ENCODE data around the gene TNNT1.
"Not testable (repeated sequence)": the region's sequence is repeated elsewhere in the genome, so short reads cannot be mapped to it uniquely, and the experiment has no call there.

TNNT1 gene

DNA sequence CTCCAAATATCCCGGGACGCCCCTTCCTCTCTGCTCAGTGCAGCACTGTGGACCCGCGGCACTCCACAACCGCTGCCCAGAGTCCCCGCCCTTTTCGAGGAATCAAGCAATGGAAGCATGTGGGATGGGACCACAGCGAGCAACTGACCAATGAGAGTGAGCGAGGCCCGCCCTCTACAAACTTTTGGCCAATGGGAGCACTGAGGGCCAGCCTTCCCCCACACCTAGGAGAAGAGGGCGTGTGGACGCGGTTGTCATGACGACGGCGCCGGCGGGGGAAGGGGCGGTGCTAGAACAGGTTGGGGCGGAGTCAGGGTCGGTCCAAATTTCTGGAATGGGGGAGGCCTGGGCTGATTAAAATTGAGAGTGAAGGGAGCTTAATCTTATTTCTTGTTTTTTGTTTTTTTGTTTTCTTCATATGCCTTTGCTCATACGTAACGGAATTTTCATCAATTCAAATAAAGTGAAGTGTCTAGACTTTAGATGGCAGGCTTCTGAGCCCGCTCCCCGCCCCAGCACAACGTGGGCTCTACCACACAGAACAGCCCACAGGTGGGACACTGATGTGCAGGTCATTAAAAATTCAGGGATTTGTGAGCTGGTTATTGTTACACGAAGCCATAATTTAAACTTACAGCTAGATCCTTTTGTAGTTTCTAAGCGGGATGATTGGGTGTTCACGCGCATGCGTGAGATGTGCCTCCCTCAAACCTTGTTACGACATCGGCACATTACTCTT, 17.7 kb upstream of the TNNT1 start, which contains the start of gene DNAAF3:
Gene DNAAF3, minus strand, starts transcription at position 84 of the 739 bp plus-strand sequence. CDS start 200 bp downstream, outside the sequence.
- DNase-seq, result peak; percentile 97

DNA sequence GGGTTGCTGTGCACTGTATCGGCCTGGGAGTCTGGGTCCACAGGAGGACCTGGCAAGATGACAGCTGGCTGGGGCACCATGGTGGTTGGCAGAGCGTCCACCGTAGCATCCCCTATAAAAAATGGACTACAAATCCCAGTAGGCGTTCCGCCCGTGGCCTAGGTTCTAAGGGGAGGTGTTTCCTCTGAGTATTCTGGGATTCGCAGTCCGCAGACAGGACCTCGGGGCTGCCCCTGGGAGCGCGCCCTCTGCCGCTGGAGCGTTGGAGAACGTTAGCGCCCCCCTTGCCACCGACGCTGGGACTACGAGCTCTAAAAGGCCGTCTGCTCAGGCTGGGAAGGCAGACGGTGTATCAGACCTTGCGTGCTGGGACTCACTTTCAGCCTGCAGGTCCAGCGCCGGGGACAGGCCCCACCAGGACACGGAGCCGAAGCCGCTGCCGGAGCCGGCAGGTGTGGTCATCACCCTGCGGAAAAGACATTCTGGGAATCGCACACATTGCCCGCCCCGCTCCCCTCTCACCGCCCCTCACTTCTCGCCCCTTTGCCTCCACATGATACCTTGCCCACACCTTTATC, 17.0 kb upstream of the TNNT1 start:
- DNase-seq, result peak; percentile 61

DNA sequence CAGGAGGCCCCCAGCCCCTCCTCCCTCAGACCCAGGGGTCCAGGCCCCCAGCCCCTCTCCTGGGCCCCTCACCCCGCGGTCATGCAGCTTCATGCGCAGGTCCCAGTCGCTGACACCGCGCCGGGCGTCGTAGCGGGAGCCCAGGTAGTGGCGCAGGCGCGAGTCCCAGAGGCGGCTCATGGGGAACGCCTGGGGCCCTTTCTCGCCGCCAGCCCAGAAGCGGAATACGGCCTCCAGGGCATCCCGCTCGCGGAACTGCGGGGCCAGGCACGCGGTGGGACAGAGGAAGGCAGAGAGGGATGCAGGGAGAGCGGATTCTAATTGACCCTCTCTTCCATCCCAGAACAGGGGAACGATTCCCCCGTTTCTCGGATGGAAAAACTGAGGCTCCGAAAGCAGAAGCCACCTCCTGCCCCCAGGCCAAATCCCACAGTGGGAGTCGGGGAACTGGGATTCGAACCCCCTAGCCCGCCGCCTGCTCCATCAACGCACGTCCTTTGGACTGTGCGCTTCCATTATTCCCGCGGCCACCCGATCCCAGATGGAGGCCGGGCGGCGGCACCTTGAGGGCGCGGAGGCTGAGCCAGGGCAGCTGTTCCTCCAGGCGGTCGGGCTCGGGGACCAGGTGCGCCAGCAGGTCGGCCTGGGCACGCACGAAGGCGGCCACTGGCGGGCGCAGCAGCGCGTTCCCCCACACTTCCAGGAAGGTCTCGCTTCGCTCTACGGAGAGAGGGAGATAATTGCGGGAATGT, 12.7 kb upstream of the TNNT1 start:
- DNase-seq, result no peak

DNA sequence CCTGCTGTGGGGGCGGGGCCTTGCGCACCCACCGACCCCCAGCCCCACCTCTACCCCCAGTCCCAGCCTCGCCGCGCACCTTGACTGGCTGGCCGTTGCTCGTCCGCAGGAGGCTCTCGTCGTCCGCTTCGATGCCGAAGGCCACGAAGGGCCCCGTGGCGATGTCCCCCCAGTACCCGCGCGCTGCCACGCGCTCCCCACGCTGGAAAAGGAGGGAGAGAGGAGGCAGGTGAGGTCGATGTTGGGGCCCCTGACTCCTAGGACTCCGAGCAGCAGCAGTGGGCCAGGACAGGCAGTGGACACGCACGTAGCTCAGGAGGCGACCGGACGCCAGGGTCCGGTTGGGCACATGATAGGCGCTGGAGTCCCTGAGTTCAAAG, 12.0 kb upstream of the TNNT1 start:
- no peak for DNase-seq

DNA sequence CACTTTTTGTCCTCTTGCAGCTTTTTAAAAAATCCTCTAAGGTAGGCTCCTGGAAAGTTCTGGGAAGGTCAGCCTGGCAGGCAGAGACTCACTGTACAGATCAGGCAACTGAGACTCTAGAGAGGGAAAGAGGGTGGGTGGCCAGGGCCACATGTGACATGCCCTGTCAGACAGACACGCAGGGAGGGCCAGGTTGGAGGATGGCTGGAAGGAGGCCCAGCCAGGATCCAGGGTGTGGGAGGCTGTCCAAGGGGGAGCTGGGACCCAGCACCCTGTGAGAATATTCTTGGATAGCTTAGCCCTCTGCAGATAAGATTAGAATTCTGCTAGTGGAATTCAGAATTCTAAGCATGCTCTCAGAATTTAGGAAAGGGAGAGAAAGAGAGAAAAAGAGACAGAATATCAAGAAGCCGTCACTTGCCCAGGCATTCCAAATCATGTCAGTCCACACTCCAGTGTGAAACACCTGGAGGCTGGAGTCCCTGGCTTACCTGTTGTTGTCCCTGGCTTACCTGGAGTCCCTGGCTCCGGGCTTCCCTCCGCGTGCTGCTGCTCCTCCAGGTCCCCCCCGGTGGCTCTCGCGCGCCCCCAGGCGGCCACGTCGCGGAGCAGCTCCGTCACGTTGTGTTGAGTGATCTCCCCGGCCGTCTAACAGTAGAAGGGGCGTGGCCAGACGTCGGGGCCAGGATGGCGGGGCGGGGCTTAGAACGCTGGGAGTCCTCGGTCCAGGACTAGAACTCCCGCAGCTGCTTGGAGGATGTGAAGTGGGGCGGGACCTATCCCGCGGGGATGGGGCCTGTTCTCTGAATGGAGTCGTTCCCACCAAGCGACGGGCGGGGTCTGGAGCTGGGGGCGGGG, 11.4 kb upstream of the TNNT1 start:
- peak; percentile 72 for DNase-seq

DNA sequence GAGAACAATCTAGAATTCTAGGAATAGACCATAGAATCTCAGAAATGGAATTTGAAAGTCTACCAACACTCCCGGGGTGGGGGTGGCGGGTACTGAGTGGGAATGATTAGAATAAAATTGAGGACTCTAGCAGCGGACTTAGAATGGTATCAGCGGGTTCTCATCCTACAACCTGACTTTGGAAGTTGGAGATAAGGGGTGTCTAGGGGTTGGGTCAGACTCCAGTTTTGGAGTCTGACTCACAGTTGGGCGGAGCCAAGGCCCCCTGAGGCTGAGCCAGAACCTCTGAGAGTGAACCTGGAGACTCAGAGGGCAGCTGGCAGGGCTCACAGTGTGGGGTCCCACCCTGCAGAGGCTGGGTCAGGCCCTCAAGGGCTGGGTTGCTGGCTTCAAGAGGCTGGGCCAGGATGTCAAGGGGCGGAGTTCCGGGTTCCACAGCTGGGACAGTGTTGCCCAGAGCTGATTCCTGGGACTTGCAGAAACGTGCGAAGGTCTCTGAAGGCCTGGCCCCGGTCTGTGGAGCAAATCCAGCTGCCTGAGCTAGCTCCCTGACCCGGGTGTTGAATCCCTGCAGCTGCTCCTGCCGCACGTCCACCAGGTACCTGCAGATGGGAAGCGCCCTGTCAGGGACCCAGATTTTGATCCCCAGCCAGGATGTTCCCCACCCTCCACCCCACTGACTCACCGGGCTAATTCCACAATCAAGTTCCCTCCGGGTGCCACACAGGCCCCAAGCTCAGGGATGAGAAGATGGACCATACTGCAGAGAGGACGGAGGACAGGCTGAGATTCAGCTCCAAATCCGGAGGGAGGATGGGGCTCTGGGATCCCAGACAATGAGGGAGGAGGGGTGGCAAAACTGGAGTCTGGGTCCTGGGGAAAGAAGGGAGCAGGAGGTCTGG, 10.1 kb upstream of the TNNT1 start:
- DNase-seq, result no peak

DNA sequence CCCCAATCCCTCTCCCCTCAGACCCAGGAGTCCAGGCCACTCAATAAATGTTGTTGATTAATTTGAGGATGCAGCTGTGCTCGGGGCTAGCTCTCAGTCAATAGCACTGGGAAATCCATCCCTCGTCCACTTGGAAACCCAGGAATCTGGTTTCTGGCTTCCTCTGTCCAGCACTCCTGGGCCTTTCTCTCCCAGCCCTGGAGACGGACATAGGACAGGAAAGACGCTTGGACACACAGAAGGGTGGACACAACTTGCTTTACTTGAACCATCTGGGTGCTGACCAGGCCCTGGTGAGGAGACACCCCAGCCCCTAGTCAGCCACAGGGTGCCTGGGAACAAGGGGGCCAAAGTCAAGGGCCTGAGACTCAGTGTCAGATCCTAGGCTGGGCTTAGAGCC, 9.4 kb upstream of the TNNT1 start:
- no peak for DNase-seq

DNA sequence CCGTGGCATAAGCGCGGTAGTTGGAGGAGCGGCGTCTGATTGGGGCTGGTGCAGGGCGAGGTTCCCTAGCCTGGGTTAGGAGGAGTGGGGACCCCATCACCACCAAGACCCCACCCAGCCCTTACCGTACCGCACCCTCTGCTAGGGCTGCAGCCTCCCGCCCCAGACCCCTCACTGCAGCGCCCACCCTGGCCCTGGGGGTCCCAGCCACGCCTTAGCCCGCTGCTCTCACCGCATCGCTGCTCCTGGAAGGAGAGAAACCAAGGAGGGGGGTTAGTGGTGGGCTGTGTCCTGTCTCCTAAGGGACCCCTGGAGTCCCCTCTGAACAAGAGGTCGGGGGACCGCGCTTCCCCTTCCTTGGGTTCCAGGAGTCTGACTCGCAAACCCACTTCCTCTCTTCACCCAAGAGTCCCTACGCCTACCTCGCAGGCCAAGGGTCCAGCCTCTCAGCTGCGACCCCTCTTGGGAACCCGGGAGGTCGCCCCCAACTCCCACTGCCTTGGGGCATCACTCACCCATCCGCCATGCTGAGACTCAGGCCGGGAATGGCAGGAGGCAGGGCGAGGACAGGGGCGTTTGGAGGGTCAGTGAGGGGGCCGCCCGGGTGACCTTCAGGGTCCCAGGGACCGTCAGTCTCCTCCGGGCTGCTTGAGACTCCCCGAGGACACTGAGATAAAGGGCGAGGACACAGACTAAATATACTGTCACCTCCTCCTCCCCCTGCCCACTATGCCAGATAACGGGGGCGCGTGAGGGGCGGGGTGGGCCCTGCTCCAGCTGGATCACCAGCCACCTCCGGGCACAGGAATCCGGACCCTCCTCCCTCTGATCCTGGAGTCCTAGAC, 8.3 kb upstream of the TNNT1 start, which contains the start of gene TNNI3:
Gene TNNI3, minus strand, starts transcription at position 669 of the 845 bp plus-strand sequence. Its CDS starts 143 bp downstream, at position 526.
- DNase-seq, result no peak

DNA sequence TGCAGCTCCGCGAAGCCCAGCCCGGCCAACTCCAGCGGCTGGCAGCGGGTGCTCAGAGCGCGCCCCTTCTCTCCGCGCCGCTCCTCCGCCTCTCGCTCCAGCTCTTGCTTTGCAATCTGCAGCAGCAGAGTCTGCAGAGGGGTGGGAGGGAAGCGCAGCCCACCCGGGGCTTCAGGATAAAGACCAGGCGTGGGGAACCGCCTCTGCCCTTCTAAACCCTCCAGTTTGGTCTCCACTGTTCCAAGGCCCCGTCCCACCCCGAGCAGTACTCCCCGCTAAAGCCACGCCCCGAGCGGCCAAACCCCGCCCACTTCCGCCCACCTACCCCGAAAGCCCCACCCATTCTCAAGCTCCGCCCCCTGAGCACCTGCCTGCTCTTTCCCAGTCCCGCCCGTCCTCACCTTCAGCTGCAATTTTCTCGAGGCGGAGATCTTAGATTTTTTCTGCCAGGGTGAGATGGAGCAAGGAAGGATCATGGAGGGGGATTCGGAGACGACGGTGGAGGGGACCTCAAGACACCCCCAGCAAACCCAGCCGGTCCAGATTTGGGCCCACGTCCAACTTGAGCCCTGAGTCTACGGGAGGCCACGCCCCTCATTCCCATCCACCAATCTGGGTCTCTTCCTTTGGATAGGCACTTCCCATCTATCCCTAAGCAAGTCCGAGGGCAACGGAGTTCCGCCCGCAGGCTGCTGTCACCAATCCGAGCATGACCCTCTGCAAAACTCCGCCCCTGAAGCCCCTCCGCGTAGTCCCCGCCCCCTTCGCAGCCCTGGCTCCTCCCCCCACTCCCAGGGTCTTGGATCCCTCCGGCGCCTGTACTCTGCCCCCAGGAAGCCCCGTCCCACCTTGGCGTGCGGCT, 7.4 kb upstream of the TNNT1 start:
- DNase-seq, result peak; percentile 26

DNA sequence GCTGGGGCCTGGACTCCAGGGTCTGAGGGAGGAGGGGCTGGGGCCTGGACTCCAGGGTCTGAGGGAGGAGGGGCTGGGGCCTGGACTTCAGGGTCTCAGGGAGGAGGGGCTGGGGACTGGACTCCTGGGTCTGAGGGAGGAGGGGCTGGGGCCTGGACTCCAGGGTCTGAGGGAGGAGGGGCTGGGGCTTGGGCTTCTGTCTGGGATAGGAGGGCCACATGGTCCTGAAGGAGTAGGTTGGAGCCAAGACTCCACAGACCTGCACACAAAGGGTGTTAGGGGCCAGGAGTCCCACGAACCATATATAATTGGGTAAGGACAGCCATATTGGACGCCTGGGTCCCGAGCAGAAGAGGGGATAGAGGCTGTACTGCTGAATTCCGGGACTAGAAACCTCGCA, 6.8 kb upstream of the TNNT1 start:
- DNase-seq, result not testable (repeated sequence)

DNA sequence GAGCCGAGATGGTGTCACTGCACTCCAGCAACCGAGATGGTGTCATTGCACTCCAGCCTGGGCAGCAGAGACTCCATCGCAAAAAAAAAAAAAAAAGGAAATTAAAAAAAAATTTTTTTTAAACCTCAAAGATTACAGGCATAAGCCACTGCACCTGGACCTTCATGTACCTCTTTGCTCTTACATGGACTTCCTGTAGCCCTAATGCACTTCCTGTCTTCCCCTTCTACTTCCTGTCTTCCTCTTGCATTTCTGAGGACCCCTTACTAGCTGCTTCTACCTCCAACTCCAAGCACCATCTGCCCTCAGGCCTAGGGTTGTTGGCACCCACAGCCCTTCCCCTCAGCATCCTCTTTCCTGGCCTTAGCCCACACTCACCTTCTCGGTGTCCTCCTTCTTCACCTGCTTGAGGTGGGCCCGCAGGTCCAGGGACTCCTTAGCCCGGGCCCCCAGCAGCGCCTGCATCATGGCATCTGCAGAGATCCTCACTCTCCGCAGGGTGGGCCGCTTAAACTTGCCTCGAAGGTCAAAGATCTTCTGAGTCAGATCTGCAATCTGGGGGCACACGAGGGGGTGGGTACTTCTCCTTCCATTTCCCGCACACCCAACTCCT, 4.8 kb upstream of the TNNT1 start:
- no peak for DNase-seq

DNA sequence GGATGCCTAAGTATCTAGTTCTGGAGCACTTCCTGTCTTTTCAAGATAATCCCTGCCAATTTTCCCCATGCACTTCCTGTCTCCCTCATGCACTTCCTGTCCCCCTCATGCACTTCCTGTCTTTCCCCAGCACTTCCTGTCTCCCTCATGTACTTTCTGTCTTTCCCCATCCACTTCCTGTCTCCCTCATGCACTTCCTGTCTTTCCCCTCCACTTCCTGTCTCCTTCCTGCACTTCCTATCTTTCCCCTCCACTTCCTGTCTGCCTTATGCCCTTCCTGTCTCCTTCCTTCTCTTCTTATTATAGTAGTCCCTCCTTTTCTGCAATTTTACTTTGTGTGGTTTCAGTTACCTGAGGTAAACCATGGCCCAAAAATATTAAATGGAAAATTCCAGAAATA, 3.0 kb upstream of the TNNT1 start:
- no peak for DNase-seq

DNA sequence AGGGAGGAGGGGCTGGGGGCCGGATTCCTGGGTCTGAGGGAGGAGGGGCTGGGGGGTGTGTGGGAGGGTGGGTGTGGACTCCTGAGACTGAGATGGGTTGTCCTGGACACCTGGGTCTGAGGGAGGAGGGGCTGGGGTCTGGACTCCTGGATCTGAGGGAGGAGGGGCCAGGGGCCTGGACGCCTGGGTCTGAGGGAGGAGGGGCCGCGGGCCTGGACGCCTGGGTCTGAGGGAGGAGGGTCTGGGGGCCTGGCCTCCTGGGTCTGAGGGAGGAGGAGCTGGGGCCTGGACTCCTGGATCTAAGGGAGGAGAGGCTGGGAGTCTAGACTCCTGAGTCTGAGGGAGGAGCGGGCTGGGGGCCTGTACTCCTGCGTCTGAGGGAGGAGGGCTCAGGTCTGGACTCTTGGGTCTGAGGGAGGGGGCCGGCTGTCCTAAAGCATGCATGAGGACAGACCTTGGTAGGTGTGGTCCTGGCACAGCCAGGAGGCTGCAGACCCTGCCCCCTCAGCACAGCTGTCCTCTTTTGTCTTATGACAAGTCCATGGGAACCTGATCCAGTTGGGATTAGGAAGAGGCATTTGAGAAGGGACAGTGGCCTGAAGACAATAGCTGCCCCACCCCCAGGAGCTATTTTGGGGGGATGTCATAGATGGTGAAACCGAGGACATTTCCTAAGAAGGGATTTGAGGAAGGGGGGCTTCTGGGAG, 1.3 kb downstream of the TNNT1 start:
- no peak for DNase-seq

DNA sequence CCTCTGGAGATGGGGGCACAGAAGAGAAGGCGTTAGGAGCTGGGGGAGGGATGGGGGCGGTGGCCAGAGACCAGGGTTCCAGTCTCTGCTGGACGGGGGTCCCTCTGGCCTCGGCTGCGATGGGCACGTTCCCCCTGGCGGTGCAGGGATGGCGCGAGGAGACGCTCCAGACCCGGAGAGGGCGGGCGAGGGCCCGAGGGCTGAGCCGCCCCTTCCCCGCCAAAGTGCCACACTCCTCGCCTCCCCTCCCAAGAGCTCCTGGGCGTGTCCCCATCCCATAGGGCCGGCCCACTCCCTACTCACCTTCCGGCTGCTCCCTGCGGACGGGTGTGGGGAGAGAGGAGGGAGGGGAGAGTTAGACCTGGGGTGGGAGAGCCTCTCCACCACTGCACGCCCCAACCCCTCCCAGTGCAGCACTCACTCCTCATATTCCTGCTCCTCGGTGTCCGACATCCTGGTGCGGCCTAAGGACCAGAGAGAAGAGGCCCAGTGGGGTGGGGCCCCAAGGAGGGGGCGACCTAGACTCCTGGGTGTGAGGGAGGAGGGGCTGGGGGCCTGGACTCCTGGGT, 2.2 kb downstream of the TNNT1 start:
- no peak for DNase-seq

DNA sequence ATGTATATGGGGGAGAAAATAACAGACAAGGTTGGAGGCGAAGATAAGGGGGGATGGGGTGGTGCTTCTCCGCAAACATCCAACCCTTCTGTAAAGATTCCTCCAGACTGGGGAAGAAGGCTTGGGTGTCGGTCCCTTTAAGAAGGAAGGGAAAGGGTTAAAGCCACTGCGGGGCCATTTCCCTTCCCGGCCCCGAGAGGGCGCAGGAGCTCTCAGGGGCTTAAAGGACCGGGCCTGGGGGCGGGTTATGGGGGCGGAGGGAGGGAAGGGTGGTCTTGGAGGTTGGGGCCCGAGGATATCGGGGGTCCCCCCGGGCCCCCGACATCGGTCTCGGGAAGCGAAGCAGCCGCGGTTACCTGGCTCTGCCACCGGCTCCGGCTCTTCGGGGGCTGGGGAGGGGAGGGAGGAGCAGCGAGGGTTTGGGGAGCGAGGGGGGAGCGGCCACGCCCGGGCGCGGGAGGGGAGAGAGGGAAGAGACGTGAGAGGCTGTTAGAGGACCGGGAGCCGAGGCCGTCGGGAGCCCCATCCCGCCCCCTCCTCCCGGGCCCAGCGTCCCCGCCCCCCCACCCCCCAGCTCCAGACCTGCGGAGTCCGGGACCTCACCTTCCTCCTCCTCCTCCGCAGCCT, 2.8 kb downstream of the TNNT1 start:
- DNase-seq, result no peak

DNA sequence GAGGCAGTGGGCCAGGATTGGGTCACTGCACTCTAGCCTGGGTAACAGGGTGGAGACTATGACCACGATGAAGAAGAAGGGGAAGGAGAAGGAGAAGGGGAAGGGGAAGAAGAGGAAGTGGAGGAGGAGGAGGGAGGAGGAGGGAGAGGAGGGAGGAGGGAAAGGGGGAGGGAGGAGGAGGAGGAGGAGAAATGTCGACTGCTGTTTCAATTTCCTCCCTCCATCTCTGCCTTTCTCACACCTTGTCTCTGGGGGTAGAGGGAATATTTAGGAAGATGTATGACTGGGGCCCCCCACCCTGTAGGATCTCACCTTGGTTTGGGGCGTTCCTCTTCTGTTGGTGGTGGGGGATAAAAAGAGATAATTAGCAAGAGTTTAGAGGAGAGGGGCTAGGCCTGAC, 3.8 kb downstream of the TNNT1 start:
- no peak for DNase-seq

DNA sequence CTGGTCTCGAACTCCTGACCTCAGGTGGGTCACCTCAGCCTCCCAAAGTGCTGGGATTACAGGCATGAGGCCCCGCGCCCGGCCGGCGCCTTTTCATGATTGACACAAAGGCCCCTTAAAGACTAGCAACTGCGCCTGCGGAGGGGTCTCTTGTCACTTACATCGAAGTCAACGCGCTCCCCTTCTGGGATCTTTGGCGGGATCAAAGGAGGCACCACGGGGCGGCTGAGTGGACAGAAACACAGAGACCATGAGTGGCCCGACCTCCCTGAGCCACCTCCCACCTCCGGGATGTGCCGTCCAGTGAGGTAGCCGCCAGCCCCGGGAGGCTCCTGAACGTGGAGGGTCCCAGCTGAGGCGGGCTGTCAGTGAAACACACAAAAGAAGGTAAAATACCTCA, 7.3 kb downstream of the TNNT1 start:
- DNase-seq, result no peak

DNA sequence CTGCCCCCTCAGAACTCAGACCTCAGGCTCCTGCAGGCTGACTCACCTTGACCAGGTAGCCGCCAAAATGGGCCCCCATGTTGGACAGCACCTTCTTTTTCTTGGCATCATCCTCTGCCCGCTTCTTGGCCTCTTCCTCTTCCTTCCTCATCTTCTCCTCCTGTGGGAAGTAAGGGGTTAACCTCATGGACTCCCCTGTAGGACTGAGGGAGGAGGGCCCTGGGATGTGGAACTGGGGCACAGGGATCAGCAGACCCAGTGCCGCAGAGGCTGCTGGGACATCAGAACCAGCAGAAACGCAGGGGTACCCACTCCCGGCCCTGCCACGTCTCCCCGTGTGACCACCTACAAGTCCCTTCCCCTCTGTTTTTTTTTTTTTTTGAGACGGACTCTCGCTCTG, 11.1 kb downstream of the TNNT1 start:
- DNase-seq, result no peak

All from fibroblast of skin of abdomen (primary cell).